ENCODE measurements around the gene UBFD1. TPM values are rescaled to one million over a fixed set of nuclear protein-coding genes. Genes with fewer than 3 reads are reported as not detected.

The UBFD1 gene
- total RNA-seq, 1 experiment from 2014 or later, result 49.1 TPM

- Mint-ChIP-seq H3K4me3 (ENCODE audit: unreplicated experiment) (no peak overlapping the region), H3K27ac (ENCODE audit: low read depth, unreplicated experiment) (no peak overlapping the region), H3K4me1 (ENCODE audit: insufficient read depth, unreplicated experiment) (peaks cover 10% of the 10 kb centered on the region), H3K36me3 (ENCODE audit: insufficient read depth, unreplicated experiment) (peaks cover 71% of the 10 kb centered on the region), H3K27me3 (ENCODE audit: insufficient read depth, unreplicated experiment) (no peaks in the 10 kb centered on the region), H3K9me3 (ENCODE audit: unreplicated experiment) (no peaks in the 10 kb centered on the region)
- intact Hi-C loops (cut with micrococcal nuclease), result no loop called here
- CTCF ChIA-PET, result interaction anchor here (0.7 kb wide), 2 partner anchors 35 to 239 kb away, joined by 3 read pairs; no protein-coding TSS in a partner anchor
- no peak for TF ChIP-seq CTCF (IDR thresholded peaks at IDR 0.05; ENCODE audit: unreplicated experiment)
- BruUV-seq (replicated peaks), result no TSS peak
- DNase-seq (ENCODE audit: unreplicated experiment), result no peak
- POLR2A ChIA-PET, result no interaction called here
These were observed 4.1 kb downstream of the UBFD1 start for GRCh38 chr16:23561586-23561985.

DNA sequence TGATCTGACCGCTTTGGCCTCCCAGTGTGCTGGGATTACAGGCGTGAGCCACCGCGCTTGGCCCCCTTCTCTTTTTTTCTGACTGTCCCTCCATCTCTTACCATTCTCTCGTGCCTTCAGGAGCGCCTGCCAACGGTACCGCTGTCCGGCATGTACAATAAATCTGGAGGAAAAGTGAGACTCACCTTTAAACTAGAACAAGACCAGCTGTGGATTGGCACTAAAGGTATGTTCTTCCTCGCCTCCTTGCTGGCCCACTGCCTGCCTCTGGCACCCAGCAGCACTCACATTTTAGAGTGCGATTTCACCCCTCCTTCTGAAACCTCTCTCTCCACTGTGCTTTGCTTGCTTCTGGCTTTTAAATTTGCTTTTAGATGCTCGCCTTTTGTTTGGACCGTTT, 5.0 kb downstream of the UBFD1 start:
- Mint-ChIP-seq H3K36me3 (ENCODE audit: insufficient read depth, unreplicated experiment) (peaks cover 75% of the 10 kb centered on the region), H3K4me3 (ENCODE audit: unreplicated experiment) (no peak overlapping the region), H3K27ac (ENCODE audit: low read depth, unreplicated experiment) (no peak overlapping the region), H3K4me1 (ENCODE audit: insufficient read depth, unreplicated experiment) (peaks cover 4% of the 10 kb centered on the region), H3K9me3 (ENCODE audit: unreplicated experiment) (no peaks in the 10 kb centered on the region), H3K27me3 (ENCODE audit: insufficient read depth, unreplicated experiment) (no peaks in the 10 kb centered on the region)
- ChIA-PET CTCF (no interaction called here), POLR2A (no interaction called here)
- DNase-seq (ENCODE audit: unreplicated experiment), result no peak
- intact Hi-C loops (cut with micrococcal nuclease), result no loop called here
- BruUV-seq (replicated peaks), result no TSS peak
- TF ChIP-seq CTCF (IDR thresholded peaks at IDR 0.05; ENCODE audit: unreplicated experiment), result no peak

DNA sequence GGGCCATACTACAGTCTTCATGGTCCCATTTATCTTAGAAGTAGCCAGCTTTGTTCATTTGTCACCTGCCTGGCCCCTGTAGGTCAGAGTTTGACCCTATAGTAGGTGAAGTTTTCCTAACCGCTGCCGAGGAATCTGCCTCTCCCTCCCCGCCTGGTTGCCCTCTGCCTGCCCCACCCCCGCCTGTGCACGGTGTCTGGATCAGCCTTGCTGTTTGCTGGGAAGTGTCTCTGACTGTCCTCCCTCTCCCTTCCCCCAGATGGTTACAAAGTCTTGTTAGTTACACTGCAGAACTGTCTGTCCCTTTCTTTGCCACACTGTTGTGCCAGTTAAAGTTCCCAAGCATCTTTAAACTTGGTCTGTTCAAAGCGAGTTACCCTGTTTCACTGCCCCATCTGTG, 5.7 kb downstream of the UBFD1 start:
- Mint-ChIP-seq H3K27me3 (ENCODE audit: insufficient read depth, unreplicated experiment) (no peaks in the 10 kb centered on the region), H3K27ac (ENCODE audit: low read depth, unreplicated experiment) (no peak overlapping the region), H3K4me1 (ENCODE audit: insufficient read depth, unreplicated experiment) (peaks cover 4% of the 10 kb centered on the region), H3K36me3 (ENCODE audit: insufficient read depth, unreplicated experiment) (peaks cover 82% of the 10 kb centered on the region), H3K9me3 (ENCODE audit: unreplicated experiment) (no peaks in the 10 kb centered on the region), H3K4me3 (ENCODE audit: unreplicated experiment) (no peak overlapping the region)
- intact Hi-C loops (cut with micrococcal nuclease), result no loop called here
- no peak for DNase-seq (ENCODE audit: unreplicated experiment)
- POLR2A ChIA-PET, result no interaction called here
- BruUV-seq (replicated peaks), result no TSS peak
- CTCF ChIA-PET, result no interaction called here
- no peak for TF ChIP-seq CTCF (IDR thresholded peaks at IDR 0.05; ENCODE audit: unreplicated experiment)

DNA sequence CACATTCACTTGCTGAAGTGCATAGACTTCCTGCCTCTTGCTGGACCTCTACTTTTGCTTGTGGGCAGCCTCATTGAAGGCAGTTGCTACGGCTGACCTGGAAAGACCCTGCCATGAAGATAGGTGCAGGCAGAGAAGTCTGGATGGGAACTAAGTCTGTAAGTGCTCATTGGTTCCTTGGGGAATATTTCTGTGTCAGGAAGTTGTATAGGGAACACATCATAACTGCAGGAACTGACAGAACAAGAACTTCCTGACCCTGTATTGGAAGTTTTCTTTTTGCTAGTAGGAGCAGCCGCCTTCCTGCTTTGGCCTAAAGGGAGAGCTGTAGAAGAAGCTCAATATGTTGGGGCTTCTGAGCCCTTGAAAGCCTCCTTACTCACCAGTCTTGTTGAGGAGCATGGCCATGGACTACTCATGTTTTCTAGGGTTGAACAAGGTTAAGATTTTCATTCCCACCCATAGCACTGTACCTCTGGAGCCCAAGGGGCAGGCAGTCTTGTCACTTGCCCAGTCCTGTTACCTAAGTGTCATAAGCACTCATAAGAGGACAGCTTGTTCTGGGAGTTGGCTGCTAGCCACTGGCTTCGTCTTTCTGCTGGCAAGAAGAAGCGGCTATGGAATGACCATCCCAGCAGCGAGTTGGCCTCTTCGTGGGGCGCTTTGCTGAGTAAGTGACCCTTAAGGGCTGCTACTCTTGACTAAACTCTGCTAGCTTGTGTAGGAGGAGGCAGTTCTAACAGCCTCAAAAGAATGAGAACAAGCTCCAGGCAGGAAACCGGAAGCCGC, 7.2 kb downstream of the UBFD1 start:
- H3K27me3 Mint-ChIP-seq (ENCODE audit: insufficient read depth, unreplicated experiment), result no peaks in the 10 kb centered on the region

More for the DNA sequence above, 7.2 kb downstream of the UBFD1 start:
- H3K9me3 Mint-ChIP-seq (ENCODE audit: unreplicated experiment), result peaks cover 5% of the 10 kb centered on the region
- peaks cover 8% of the 10 kb centered on the region for H3K4me1 Mint-ChIP-seq (ENCODE audit: insufficient read depth, unreplicated experiment)
- intact Hi-C loops (cut with micrococcal nuclease), result no loop called here
- no peak overlapping the region for H3K4me3 Mint-ChIP-seq (ENCODE audit: unreplicated experiment)
- POLR2A ChIA-PET, result interaction anchor here (0.6 to 1.1 kb wide), 4 partner anchors 7 to 25 kb away, joined by 3 read pairs; partner anchors contain the start of genes EARS2 and UBFD1
- DNase-seq (ENCODE audit: unreplicated experiment), result no peak
- peaks cover 94% of the 10 kb centered on the region for H3K36me3 Mint-ChIP-seq (ENCODE audit: insufficient read depth, unreplicated experiment)
- H3K27ac Mint-ChIP-seq (ENCODE audit: low read depth, unreplicated experiment), result no peak overlapping the region
- TF ChIP-seq CTCF (IDR thresholded peaks at IDR 0.05; ENCODE audit: unreplicated experiment), result no peak
- CTCF ChIA-PET, result interaction anchor here (0.5 to 1.2 kb wide), 3 partner anchors 13 to 229 kb away, joined by 4 read pairs; no protein-coding TSS in a partner anchor
- no TSS peak for BruUV-seq (replicated peaks)
